IgD-negative memory B cell (primary cell): ENCODE results near the gene GPR108. TPM values are rescaled to one million over a fixed set of nuclear protein-coding genes. Genes with fewer than 3 reads are reported as not detected.

Source experiments
- H3K27ac Mint-ChIP-seq, 3 donors: one replicate each; pipeline ENCODE4 v1.8.0; 2020 to 2022; ENCODE audit warnings: mild to moderate bottlenecking in 3 of 3, mixed read lengths in 3 of 3, moderate library complexity in 1 of 3
- H3K27me3 Mint-ChIP-seq: one replicate; pipeline ENCODE4 v1.8.0; 2021; ENCODE audit warnings: mixed read lengths
- H3K36me3 Mint-ChIP-seq: one replicate; pipeline ENCODE4 v1.8.0; 2020; ENCODE audit warnings: mild to moderate bottlenecking, mixed read lengths
- H3K4me1 Mint-ChIP-seq, 3 donors: one replicate each; pipeline ENCODE4 v1.8.0; 2020 to 2022; ENCODE audit warnings: mixed read lengths in 3 of 3, mild to moderate bottlenecking in 1 of 3
- H3K4me3 Mint-ChIP-seq, 4 donors: one replicate each; pipeline ENCODE4 v1.8.0; 2020 to 2022; ENCODE audit warnings: mild to moderate bottlenecking in 4 of 4, mixed read lengths in 4 of 4, moderate library complexity in 3 of 4
- H3K9me3 Mint-ChIP-seq, 3 donors: one replicate each; pipeline ENCODE4 v1.8.0; 2020 to 2021; ENCODE audit warnings: mixed read lengths in 3 of 3, mild to moderate bottlenecking in 1 of 3
- polyA plus RNA-seq: library from polyadenylated mRNA; unstranded; fragments of 300-500 nt; fragmentation: Illumina TruSeq; gene quantifications from one replicate; pipeline ENCODE4 v1.2.3, GENCODE V29; 2021

Gene GPR108
- polyA plus RNA-seq, 1 donor from 2014 or later, result 81.3 TPM

DNA sequence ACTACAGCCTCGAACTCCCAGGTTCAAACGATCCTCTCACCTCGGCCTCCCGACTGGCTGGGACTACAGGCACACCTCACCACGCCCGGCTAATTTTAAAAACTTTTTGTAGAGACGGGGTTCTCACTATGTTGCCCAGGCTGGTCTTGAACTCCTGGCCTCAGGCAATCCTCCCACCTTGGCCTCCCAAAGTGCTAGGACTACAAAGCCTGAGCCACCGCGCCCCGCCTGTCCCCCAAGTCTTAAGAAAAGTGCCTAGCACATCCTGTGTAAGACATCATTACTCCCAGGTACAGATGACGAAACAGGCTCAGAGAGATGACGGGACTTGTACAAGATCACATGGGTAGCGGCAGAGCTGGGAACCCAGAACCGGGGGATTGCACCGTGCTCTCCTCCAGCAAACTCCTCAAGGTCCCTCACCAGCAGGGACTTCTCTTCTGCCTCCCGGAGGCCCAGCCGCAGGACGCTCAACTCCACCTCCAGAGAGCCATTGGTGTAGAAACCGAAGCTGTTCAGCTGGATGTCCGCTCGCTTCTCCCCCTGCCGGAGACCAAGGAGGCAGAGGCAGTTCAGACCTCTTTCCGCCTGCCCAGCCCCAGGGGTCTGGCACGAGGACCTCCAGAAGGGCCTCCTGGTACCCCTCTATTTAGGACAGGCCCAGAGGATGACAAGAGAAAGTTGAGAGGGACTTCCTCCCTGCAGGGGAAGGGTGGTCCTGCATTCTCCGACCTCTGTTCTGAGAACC, 1.0 kb downstream of the GPR108 start:
- H3K27me3 Mint-ChIP-seq, result no peaks in the 10 kb centered on the region
- no peaks in the 10 kb centered on the region for H3K9me3 Mint-ChIP-seq
- H3K4me1 Mint-ChIP-seq, result peaks cover 26 to 31% (median 30%) of the 10 kb centered on the region in 3 donors
- H3K27ac Mint-ChIP-seq, result peak overlapping the region; percentile 76 to 97 (median 95)
- H3K36me3 Mint-ChIP-seq, result no peaks in the 10 kb centered on the region
- peak overlapping the region; percentile 94 to 98 (median 98) for H3K4me3 Mint-ChIP-seq

- Mint-ChIP-seq H3K9me3 (no peaks in the 10 kb centered on the region), H3K36me3 (no peaks in the 10 kb centered on the region), H3K4me3 (peak overlapping the region in 2 of 4 donors; percentile 28 to 98), H3K27me3 (no peaks in the 10 kb centered on the region), H3K4me1 (peaks cover 22 to 25% (median 25%) of the 10 kb centered on the region in 3 donors), H3K27ac (peak overlapping the region in 2 of 3 donors; percentile 46 to 76)
Measured at GRCh38 chr19:6735181-6735911, 2.0 kb downstream of the GPR108 start.

GRCh38 chr19:6734096-6734696, 3.2 kb downstream of the GPR108 start:
- Mint-ChIP-seq H3K27ac (no peak overlapping the region), H3K4me3 (no peak overlapping the region)

DNA sequence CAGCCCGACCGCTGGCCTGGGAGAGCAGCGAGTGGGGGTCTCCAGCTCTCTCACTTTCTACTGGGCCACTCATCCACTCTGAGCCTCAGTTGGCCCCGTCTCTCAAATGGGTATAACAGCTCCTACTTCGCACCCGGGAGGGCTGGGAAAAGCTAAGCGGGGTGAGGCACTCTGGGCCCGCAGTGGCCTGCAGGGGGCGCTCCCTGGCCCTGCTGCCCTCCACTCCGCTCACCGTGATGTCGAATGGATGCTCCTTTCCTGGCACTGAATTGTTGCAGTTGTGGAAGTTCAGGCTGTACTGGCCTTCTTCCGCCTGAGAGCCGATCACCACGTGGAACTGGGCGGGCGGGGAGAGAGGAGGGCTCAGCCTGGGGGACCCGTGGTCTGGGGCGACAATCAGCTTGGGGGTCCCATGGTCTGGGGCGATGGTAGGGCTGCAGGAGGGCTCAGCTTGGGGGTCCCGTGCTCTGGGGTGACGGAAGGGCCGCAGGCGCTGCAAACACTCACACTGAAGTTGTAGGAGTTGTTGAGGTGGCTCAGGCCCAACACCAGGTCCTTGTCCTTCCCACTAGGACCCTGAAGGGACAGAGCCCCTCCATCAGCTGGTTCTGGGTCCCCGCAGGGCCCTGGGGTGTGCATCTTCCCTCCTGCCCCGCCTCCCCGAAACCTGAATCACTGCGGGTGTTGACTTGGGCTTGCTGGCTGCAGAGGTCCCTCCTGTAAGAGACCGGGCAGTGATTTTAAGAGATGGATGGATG, 3.9 kb downstream of the GPR108 start:
- H3K27me3 Mint-ChIP-seq, result no peaks in the 10 kb centered on the region
- no peak overlapping the region for H3K4me3 Mint-ChIP-seq
- no peaks in the 10 kb centered on the region for H3K9me3 Mint-ChIP-seq
- no peak overlapping the region for H3K27ac Mint-ChIP-seq
- no peaks in the 10 kb centered on the region for H3K36me3 Mint-ChIP-seq
- peaks cover 19 to 24% (median 19%) of the 10 kb centered on the region in 3 donors for H3K4me1 Mint-ChIP-seq

More at GRCh38 chr19:6734096-6734696, 3.2 kb downstream of the GPR108 start:
- H3K4me1 Mint-ChIP-seq, result peaks cover 22 to 26% (median 23%) of the 10 kb centered on the region in 3 donors
- H3K27me3 Mint-ChIP-seq, result no peaks in the 10 kb centered on the region
- H3K9me3 Mint-ChIP-seq, result no peaks in the 10 kb centered on the region
- H3K36me3 Mint-ChIP-seq, result no peaks in the 10 kb centered on the region

DNA sequence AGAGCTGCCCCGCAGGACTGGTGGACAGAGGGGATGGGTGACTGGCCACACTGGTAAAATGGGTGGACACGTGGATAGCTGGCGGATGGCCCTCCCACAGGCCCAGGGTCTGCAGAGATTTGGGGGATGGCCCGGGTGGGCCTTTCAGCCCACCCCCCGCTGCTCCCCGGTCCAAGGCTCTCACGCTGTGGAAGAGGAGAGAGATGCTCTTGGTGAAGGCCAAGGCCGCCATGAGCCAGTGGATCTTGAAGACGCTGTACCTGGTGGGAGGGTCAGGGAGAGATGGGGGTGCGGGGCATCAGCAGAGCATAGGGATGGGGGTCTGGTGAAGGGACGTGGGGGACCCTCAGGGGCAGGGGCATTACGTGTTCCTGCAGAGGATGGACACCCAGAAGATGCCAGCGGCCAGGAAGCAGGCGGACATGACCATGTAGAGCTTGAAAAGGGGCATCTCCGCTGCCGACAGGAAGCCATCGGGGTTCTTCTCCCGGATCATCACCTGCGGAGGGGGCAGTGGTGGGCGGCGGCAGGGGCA, 4.5 kb downstream of the GPR108 start:
- no peak overlapping the region for H3K27ac Mint-ChIP-seq
- peak overlapping the region in 1 of 4 donors; percentile 66 for H3K4me3 Mint-ChIP-seq
- no peaks in the 10 kb centered on the region for H3K9me3 Mint-ChIP-seq
- H3K27me3 Mint-ChIP-seq, result no peaks in the 10 kb centered on the region
- peaks cover 18 to 23% (median 18%) of the 10 kb centered on the region in 3 donors for H3K4me1 Mint-ChIP-seq
- no peaks in the 10 kb centered on the region for H3K36me3 Mint-ChIP-seq

DNA sequence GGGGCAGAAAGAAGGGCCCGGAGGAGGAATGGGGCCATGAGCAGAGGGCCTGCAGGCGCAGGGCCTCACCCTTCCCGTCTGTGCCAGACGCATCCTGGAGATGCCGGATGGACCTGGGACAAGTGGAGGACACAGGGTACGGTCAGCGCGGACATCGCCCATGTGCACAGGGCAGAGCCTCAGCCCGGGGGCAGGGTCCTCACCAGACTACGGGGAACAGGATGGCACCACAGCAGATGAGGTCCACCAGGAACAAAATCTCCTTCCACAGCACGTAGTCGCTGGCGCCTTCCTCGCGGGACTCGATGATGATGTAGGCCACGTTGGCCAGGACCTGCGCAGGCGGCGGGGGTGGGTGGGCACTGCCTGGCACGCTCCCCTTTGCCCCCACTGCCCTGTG, 5.6 kb downstream of the GPR108 start:
- Mint-ChIP-seq H3K9me3 (no peaks in the 10 kb centered on the region), H3K36me3 (no peaks in the 10 kb centered on the region), H3K4me3 (peak overlapping the region in 1 of 4 donors; percentile 33), H3K4me1 (peaks cover 13 to 20% (median 15%) of the 10 kb centered on the region in 3 donors), H3K27ac (no peak overlapping the region), H3K27me3 (no peaks in the 10 kb centered on the region)

DNA sequence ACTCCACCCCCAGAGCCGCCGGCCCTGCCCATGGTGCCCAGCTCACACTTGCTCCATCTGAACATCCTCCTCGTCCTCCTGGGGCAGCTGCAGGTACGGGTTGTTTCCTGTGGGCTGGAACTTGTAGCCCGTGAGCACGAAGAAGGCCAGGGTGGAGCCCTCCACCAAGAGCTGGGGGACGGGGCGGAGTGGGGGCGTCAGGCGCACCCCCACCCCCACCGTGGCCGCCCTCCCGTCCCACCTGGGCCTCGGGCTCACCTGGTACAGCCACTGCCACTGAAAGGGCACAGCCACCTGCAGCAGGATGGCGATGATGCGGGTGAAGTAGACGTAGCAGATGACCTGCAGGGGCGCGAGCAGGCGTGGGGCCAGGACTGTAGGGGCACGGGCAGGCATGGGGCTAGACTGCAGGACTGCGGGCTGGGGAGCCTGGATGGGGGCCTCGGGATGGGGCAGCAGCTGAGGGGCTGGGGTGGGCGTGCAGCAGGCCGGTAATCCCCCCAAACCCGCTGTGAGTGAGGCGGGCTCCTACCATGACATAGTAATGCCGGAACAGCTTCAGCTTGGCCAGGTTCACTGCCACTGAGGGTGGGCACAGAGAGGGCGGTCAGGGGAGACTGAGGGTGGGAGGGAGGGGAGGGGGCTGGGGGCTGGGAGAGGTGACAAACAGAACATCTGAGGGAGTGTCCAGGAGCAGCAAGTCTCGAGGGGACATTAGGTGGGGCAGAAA, 6.3 kb downstream of the GPR108 start:
- no peak overlapping the region for H3K4me3 Mint-ChIP-seq
- no peak overlapping the region for H3K27ac Mint-ChIP-seq
- H3K36me3 Mint-ChIP-seq, result no peaks in the 10 kb centered on the region
- peaks cover 6 to 15% (median 11%) of the 10 kb centered on the region in 3 donors for H3K4me1 Mint-ChIP-seq
- H3K27me3 Mint-ChIP-seq, result no peaks in the 10 kb centered on the region
- H3K9me3 Mint-ChIP-seq, result no peaks in the 10 kb centered on the region

- Mint-ChIP-seq H3K4me3 (no peak overlapping the region), H3K9me3 (no peaks in the 10 kb centered on the region), H3K4me1 (peaks cover 9 to 15% (median 12%) of the 10 kb centered on the region in 3 donors), H3K36me3 (no peaks in the 10 kb centered on the region), H3K27ac (no peak overlapping the region), H3K27me3 (no peaks in the 10 kb centered on the region)
Measured at GRCh38 chr19:6730153-6730804, 7.1 kb downstream of the GPR108 start.

GRCh38 chr19:6729573-6730152, 7.7 kb downstream of the GPR108 start:
- no peaks in the 10 kb centered on the region for H3K9me3 Mint-ChIP-seq
- H3K27ac Mint-ChIP-seq, result no peak overlapping the region
- H3K27me3 Mint-ChIP-seq, result peaks cover 3% of the 10 kb centered on the region
- H3K4me1 Mint-ChIP-seq, result peaks cover 9 to 21% (median 18%) of the 10 kb centered on the region in 3 donors
- H3K4me3 Mint-ChIP-seq, result peak overlapping the region in 1 of 4 donors; percentile 76
- no peaks in the 10 kb centered on the region for H3K36me3 Mint-ChIP-seq

DNA sequence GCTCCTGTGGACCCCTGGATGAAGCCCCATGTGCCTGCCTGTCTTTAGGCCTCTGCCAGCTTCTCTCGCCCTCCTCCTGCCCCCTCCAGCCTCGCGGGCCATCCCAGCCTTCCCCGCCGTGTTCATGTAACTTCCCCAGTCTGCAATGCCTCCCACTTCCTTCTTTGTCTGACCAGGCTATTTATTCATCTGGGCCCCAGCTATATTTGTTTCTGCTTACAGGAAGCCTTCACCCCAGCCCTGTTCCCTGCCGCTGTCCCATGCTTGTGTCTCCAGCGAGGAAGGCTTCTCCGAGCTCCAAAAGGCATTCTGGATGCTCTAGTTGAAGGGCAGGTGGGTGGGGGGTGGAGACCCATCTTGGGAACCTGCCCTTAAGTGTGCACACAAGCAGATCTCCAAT, 9.0 kb downstream of the GPR108 start:
- Mint-ChIP-seq H3K36me3 (no peaks in the 10 kb centered on the region), H3K27me3 (peaks cover 4% of the 10 kb centered on the region), H3K4me1 (peaks cover 15 to 25% (median 22%) of the 10 kb centered on the region in 3 donors), H3K4me3 (peak overlapping the region in 3 of 4 donors; percentile 1 to 77 (median 56)), H3K27ac (peak overlapping the region in 2 of 3 donors; percentile 3 to 73), H3K9me3 (no peaks in the 10 kb centered on the region)

- peak overlapping the region; percentile 55 to 91 (median 84) for H3K27ac Mint-ChIP-seq
- H3K36me3 Mint-ChIP-seq, result no peaks in the 10 kb centered on the region
- H3K4me3 Mint-ChIP-seq, result peak overlapping the region in 2 of 4 donors; percentile 30 to 48
- peaks cover 21 to 44% (median 35%) of the 10 kb centered on the region in 3 donors for H3K4me1 Mint-ChIP-seq
- no peaks in the 10 kb centered on the region for H3K9me3 Mint-ChIP-seq
- peaks cover 4% of the 10 kb centered on the region for H3K27me3 Mint-ChIP-seq
Measured at GRCh38 chr19:6725513-6726231, 11.7 kb downstream of the GPR108 start.

DNA sequence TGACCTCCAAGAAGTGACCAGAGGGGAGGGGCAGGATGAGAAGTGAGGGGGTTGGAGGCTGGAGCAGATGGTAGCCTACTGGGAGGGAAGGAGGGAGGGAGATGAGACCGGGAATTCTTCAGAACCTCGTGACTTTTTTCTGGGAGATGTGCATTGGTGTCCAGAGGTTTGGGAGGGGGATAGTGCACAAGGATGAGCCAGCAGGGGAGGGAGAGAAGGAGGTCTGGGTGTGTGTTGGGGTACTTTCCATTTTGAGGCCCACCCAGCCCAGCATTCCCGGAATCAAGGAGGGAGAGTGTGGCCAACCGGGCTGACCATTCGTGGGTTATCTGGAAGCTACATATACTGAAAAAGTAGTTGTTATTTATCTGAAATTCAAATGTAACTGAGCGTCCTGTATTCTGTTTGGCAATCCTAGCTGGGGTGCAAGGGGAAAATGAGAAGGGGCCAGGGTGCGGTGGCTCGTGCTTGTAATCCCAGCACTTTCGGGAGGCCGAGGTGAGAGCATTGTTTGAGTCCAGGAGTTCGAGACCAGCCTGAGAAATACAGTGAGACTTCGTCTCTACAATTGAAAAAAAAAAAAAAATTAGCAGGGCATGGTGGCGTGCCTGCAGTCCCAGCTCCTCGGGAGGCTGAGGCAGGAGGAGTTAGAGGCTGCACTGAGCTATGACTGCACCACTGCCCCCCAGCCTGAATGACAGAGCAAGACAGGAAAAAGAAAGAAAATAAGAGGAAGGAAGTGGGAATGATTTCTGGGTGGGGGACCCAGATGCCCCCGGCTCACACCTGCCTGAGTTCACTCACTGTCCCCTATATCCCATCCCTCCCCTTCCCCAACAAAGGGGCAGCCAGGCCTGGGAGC, 12.5 kb downstream of the GPR108 start:
- H3K27ac Mint-ChIP-seq, result peak overlapping the region in 2 of 3 donors; percentile 55 to 84
- peak overlapping the region in 2 of 4 donors; percentile 23 to 81 for H3K4me3 Mint-ChIP-seq
- H3K9me3 Mint-ChIP-seq, result no peaks in the 10 kb centered on the region
- H3K27me3 Mint-ChIP-seq, result peaks cover 4% of the 10 kb centered on the region
- peaks cover 23 to 44% (median 35%) of the 10 kb centered on the region in 3 donors for H3K4me1 Mint-ChIP-seq
- H3K36me3 Mint-ChIP-seq, result no peaks in the 10 kb centered on the region
